Fibroblast of lung (primary cell): ENCODE measurements around the gene PPP2R5A. TPM values are rescaled to one million over a fixed set of nuclear protein-coding genes. Genes with fewer than 3 reads are reported as not detected.

Experiments used
- DNase-seq, 2 donors: peaks; one replicate each; pipeline versions ENCODE4 v3.0.0 to v3.0.0-alpha.2; 2010; ENCODE audit warnings: low read depth in 2 of 2
- H2AFZ ChIP-seq: 2 replicates; pipeline ENCODE4 v1.5.1; 2012; ENCODE audit warnings: low read length, control low read depth, inconsistent platforms
- H3K27ac ChIP-seq: 2 replicates; pipeline ENCODE4 v1.5.1; 2011; ENCODE audit warnings: low read length, control low read depth; ENCODE audit not compliant: insufficient read depth
- H3K27me3 ChIP-seq: 2 replicates; pipeline ENCODE4 v1.5.1; 2011; ENCODE audit warnings: mild to moderate bottlenecking, low read length; ENCODE audit not compliant: control insufficient read depth, insufficient read depth
- H3K36me3 ChIP-seq: 2 replicates; pipeline ENCODE4 v1.5.1; 2011; ENCODE audit warnings: low read length; ENCODE audit not compliant: control insufficient read depth, insufficient read depth
- H3K4me1 ChIP-seq: 2 replicates; pipeline ENCODE4 v1.5.1; 2011; ENCODE audit warnings: low read length; ENCODE audit not compliant: control insufficient read depth, insufficient read depth; ENCODE audit errors: extremely low read depth
- H3K4me2 ChIP-seq: 2 replicates; pipeline ENCODE4 v1.5.1; 2011; ENCODE audit warnings: low read length, control low read depth; ENCODE audit not compliant: insufficient read depth; ENCODE audit errors: extremely low read depth
- H3K4me3 ChIP-seq, 4 experiments: fragments of 200-600 bp in 1 of 4; sonication (generic) in 1 of 4; replicated peaks in 1 of 4; 2 replicates each; pipeline ENCODE4 v1.5.1; 2011 to 2016; ENCODE audit warnings: low read length in 4 of 4, low read depth in 3 of 4, mild to moderate bottlenecking in 3 of 4, control low read depth in 2 of 4, inconsistent platforms in 1 of 4, mixed read lengths in 1 of 4; ENCODE audit not compliant: insufficient read depth in 1 of 4; ENCODE audit errors: control extremely low read depth in 1 of 4
- H3K79me2 ChIP-seq: 2 replicates; pipeline ENCODE4 v1.5.1; 2012; ENCODE audit warnings: mild to moderate bottlenecking, low read length, inconsistent platforms; ENCODE audit not compliant: control insufficient read depth, insufficient read depth
- H3K9ac ChIP-seq: 2 replicates; pipeline ENCODE4 v1.5.1; 2011; ENCODE audit warnings: mild to moderate bottlenecking, low read length, control low read depth; ENCODE audit not compliant: insufficient read depth
- H3K9me3 ChIP-seq: 2 replicates; pipeline ENCODE4 v1.5.1; 2012; ENCODE audit warnings: low read depth, low read length; ENCODE audit not compliant: control insufficient read depth, insufficient read depth
- H4K20me1 ChIP-seq: 2 replicates; pipeline ENCODE4 v1.5.1; 2011; ENCODE audit warnings: low read length; ENCODE audit not compliant: control insufficient read depth, insufficient read depth; ENCODE audit errors: extremely low read depth
- EZH2 ChIP-seq: IDR thresholded peaks from 2 replicates; pipeline ENCODE4 v1.5.1; 2012; ENCODE audit warnings: low read length, control low read depth, mild to moderate bottlenecking; ENCODE audit errors: missing control alignments
- polyA plus RNA-seq, 2 donors: library from polyadenylated mRNA; depleted of rRNA in 1 of 2; stranded (reverse) in 1 of 2; unstranded in 1 of 2; fragments of >200 nt; gene quantifications; 2 replicates each; pipeline ENCODE4 v1.2.1, GENCODE V29; 2011 to 2012; ENCODE audit warnings: missing spikeins in 1 of 2
- total RNA-seq: library from RNA; depleted of rRNA; stranded (reverse); fragments of >200 nt; gene quantifications from 2 replicates; pipeline ENCODE4 v1.2.1, GENCODE V29; 2014
- TF ChIP-seq, protein P1 (sequence below), 2 donors: IDR thresholded peaks in 1 of 2; conservative IDR thresholded peaks in 1 of 2; 1 replicate in 1 of 2; 2 replicates in 1 of 2; pipeline ENCODE4 v1.5.1; 2011 to 2012; ENCODE audit warnings: low read length in 2 of 2, control low read depth in 1 of 2, inconsistent platforms in 1 of 2, low read depth in 1 of 2, mild to moderate bottlenecking in 1 of 2

The PPP2R5A gene
- total and polyA plus RNA-seq, 2 donors (not counting 1 experiment from before 2014, with no cell fraction given) = 21.2 to 35.2 TPM

- Histone ChIP-seq H3K79me2 (peaks cover 25% of the 10 kb centered on the region), H3K9ac (no peak overlapping the region), H3K4me2 (no peak overlapping the region), H4K20me1 (peaks cover 3% of the 10 kb centered on the region), H3K27ac (no peak overlapping the region), H2AFZ (no peak overlapping the region), H3K9me3 (no peaks in the 10 kb centered on the region), H3K4me1 (peaks cover 4% of the 10 kb centered on the region), H3K4me3 (no peak overlapping the region), H3K27me3 (no peaks in the 10 kb centered on the region), H3K36me3 (no peaks in the 10 kb centered on the region)
- TF ChIP-seq, protein P1, sequence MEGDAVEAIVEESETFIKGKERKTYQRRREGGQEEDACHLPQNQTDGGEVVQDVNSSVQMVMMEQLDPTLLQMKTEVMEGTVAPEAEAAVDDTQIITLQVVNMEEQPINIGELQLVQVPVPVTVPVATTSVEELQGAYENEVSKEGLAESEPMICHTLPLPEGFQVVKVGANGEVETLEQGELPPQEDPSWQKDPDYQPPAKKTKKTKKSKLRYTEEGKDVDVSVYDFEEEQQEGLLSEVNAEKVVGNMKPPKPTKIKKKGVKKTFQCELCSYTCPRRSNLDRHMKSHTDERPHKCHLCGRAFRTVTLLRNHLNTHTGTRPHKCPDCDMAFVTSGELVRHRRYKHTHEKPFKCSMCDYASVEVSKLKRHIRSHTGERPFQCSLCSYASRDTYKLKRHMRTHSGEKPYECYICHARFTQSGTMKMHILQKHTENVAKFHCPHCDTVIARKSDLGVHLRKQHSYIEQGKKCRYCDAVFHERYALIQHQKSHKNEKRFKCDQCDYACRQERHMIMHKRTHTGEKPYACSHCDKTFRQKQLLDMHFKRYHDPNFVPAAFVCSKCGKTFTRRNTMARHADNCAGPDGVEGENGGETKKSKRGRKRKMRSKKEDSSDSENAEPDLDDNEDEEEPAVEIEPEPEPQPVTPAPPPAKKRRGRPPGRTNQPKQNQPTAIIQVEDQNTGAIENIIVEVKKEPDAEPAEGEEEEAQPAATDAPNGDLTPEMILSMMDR (conservative IDR thresholded peaks at IDR 0.05 in 1 of 2, IDR thresholded peaks at IDR 0.05 in 1 of 2; ENCODE audit: low read depth in 1 of 2, low read length in 2 of 2) = no peak
- no peak for TF ChIP-seq EZH2
- no peak for DNase-seq
Observed at GRCh38 chr1:212295579-212295978, 10.4 kb downstream of the PPP2R5A start.

- H3K4me1 ChIP-seq = no peaks in the 10 kb centered on the region
- H3K9me3 ChIP-seq = no peaks in the 10 kb centered on the region
- no peak overlapping the region for H3K27ac ChIP-seq
- H4K20me1 ChIP-seq = peaks cover 3% of the 10 kb centered on the region
- no peak overlapping the region for H3K4me2 ChIP-seq
- TF ChIP-seq, protein P1 (conservative IDR thresholded peaks at IDR 0.05 in 1 of 2, IDR thresholded peaks at IDR 0.05 in 1 of 2; ENCODE audit: low read depth in 1 of 2, low read length in 2 of 2) = no peak
- TF ChIP-seq EZH2 = no peak
- H3K79me2 ChIP-seq = peaks cover 13% of the 10 kb centered on the region
- DNase-seq = no peak
- no peak overlapping the region for H3K4me3 ChIP-seq
- H2AFZ ChIP-seq = no peak overlapping the region
- H3K27me3 ChIP-seq = no peaks in the 10 kb centered on the region
- no peak overlapping the region for H3K9ac ChIP-seq
- no peaks in the 10 kb centered on the region for H3K36me3 ChIP-seq
Observed at GRCh38 chr1:212297338-212297737, 12.1 kb downstream of the PPP2R5A start.

- Histone ChIP-seq H2AFZ (no peak overlapping the region), H3K4me3 (no peak overlapping the region), H3K36me3 (no peaks in the 10 kb centered on the region), H3K9me3 (no peaks in the 10 kb centered on the region), H3K27me3 (no peaks in the 10 kb centered on the region), H4K20me1 (peaks cover 1% of the 10 kb centered on the region), H3K27ac (no peak overlapping the region), H3K9ac (no peak overlapping the region), H3K79me2 (peaks cover 2% of the 10 kb centered on the region), H3K4me1 (no peaks in the 10 kb centered on the region), H3K4me2 (no peak overlapping the region)
- peak in 1 of 2 donors; percentile 47 for DNase-seq
- TF ChIP-seq, protein P1 (conservative IDR thresholded peaks at IDR 0.05 in 1 of 2, IDR thresholded peaks at IDR 0.05 in 1 of 2; ENCODE audit: low read depth in 1 of 2, low read length in 2 of 2) = no peak
- no peak for TF ChIP-seq EZH2
Observed at GRCh38 chr1:212301580-212301979, 16.4 kb downstream of the PPP2R5A start.
